Skeletal muscle satellite cell (primary cell): Measurements from ENCODE around the gene GHRH. TPM values are rescaled to one million over a fixed set of nuclear protein-coding genes. Genes with fewer than 3 reads are reported as not detected.

Experiments
- H3K27me3 ChIP-seq: 2 replicates; pipeline ENCODE4 v1.7.0; 2013; ENCODE audit warnings: low read length; ENCODE audit not compliant: control insufficient read depth, insufficient read depth
- H3K36me3 ChIP-seq: 2 replicates; pipeline ENCODE4 v1.7.0; 2013; ENCODE audit warnings: mild to moderate bottlenecking, control low read depth, low read length; ENCODE audit not compliant: insufficient read depth
- H3K4me1 ChIP-seq: 2 replicates; pipeline ENCODE4 v1.7.0; 2013; ENCODE audit warnings: low read length; ENCODE audit not compliant: control insufficient read depth, insufficient read depth
- H3K4me2 ChIP-seq: 2 replicates; pipeline ENCODE4 v1.7.0; 2013; ENCODE audit warnings: mild to moderate bottlenecking, low read length
- H3K4me3 ChIP-seq: 2 replicates; pipeline ENCODE4 v1.7.0; 2013; ENCODE audit warnings: low read length
- H3K9ac ChIP-seq: 2 replicates; pipeline ENCODE4 v1.7.0; 2013; ENCODE audit warnings: mild to moderate bottlenecking, low read depth, low read length, moderate library complexity
- H3K9me3 ChIP-seq: replicated peaks from 2 replicates; pipeline ENCODE4 v1.7.0; 2013; ENCODE audit warnings: mild to moderate bottlenecking, control low read depth, low read length
- total RNA-seq: library from RNA; depleted of rRNA; stranded (reverse); fragments of >200 nt; gene quantifications from 2 replicates; pipeline ENCODE4 v1.2.3, GENCODE V29; 2012; rRNA removed

The GHRH gene
- not detected in 2 replicates for total RNA-seq

GRCh38 chr20:37261714-37262113 lies at the start of gene GHRH:
Gene GHRH (minus strand): TSS chr20:37261814. CDS start chr20:37256889, 4,925 bp downstream.
- H3K9ac ChIP-seq = no peak within 1 kb of the TSS
- peaks cover 73% of the 10 kb centered on the region for H3K27me3 ChIP-seq
- no peaks in the 10 kb centered on the region for H3K9me3 ChIP-seq
- no peak within 1 kb of the TSS for H3K4me3 ChIP-seq
- no peaks in the 10 kb centered on the region for H3K36me3 ChIP-seq
- no peak within 1 kb of the TSS for H3K4me2 ChIP-seq
- no peaks in the 10 kb centered on the region for H3K4me1 ChIP-seq

GRCh38 chr20:37310951-37311350 lies 49.3 kb upstream of the GHRH start:
- no peak overlapping the region for H3K4me3 ChIP-seq
- peaks cover 31% of the 10 kb centered on the region for H3K36me3 ChIP-seq
- peaks cover 36% of the 10 kb centered on the region for H3K4me1 ChIP-seq
- no peaks in the 10 kb centered on the region for H3K27me3 ChIP-seq
- no peak overlapping the region for H3K4me2 ChIP-seq
- H3K9me3 ChIP-seq = no peaks in the 10 kb centered on the region
- no peak overlapping the region for H3K9ac ChIP-seq

- no peaks in the 10 kb centered on the region for H3K27me3 ChIP-seq
- H3K36me3 ChIP-seq = peaks cover 28% of the 10 kb centered on the region
- H3K4me3 ChIP-seq = no peak overlapping the region
- H3K9ac ChIP-seq = no peak overlapping the region
- peaks cover 28% of the 10 kb centered on the region for H3K4me1 ChIP-seq
- no peak overlapping the region for H3K4me2 ChIP-seq
- H3K9me3 ChIP-seq = no peaks in the 10 kb centered on the region
Observed at GRCh38 chr20:37309936-37310590, 48.4 kb upstream of the GHRH start.

GRCh38 chr20:37309290-37309689 lies 47.7 kb upstream of the GHRH start:
- Histone ChIP-seq H3K4me1 (peaks cover 20% of the 10 kb centered on the region), H3K9ac (no peak overlapping the region), H3K4me2 (no peak overlapping the region), H3K4me3 (no peak overlapping the region), H3K27me3 (no peaks in the 10 kb centered on the region), H3K9me3 (no peaks in the 10 kb centered on the region), H3K36me3 (peaks cover 31% of the 10 kb centered on the region)

- Histone ChIP-seq H3K4me1 (peaks cover 13% of the 10 kb centered on the region), H3K9me3 (no peaks in the 10 kb centered on the region), H3K4me3 (no peak overlapping the region), H3K9ac (no peak overlapping the region), H3K36me3 (peaks cover 35% of the 10 kb centered on the region), H3K27me3 (no peaks in the 10 kb centered on the region), H3K4me2 (no peak overlapping the region)
Observed at GRCh38 chr20:37308086-37309050, 46.8 kb upstream of the GHRH start.

- Histone ChIP-seq H3K4me2 (no peak overlapping the region), H3K36me3 (peaks cover 53% of the 10 kb centered on the region), H3K4me3 (no peak overlapping the region)
Observed at GRCh38 chr20:37305839-37306238, 44.2 kb upstream of the GHRH start.

GRCh38 chr20:37305079-37305478 lies 43.5 kb upstream of the GHRH start:
- H3K4me2 ChIP-seq = no peak overlapping the region
- H3K4me1 ChIP-seq = no peaks in the 10 kb centered on the region
- peaks cover 52% of the 10 kb centered on the region for H3K36me3 ChIP-seq
- no peak overlapping the region for H3K9ac ChIP-seq
- H3K27me3 ChIP-seq = no peaks in the 10 kb centered on the region
- H3K9me3 ChIP-seq = no peaks in the 10 kb centered on the region
- no peak overlapping the region for H3K4me3 ChIP-seq

More at GRCh38 chr20:37305839-37306238, 44.2 kb upstream of the GHRH start:
- H3K9me3 ChIP-seq = no peaks in the 10 kb centered on the region
- no peaks in the 10 kb centered on the region for H3K27me3 ChIP-seq
- no peak overlapping the region for H3K9ac ChIP-seq
- H3K4me1 ChIP-seq = no peaks in the 10 kb centered on the region

- H3K27me3 ChIP-seq = no peaks in the 10 kb centered on the region
- no peak overlapping the region for H3K4me3 ChIP-seq
- H3K9me3 ChIP-seq = no peaks in the 10 kb centered on the region
- H3K36me3 ChIP-seq = peaks cover 49% of the 10 kb centered on the region
- no peak overlapping the region for H3K9ac ChIP-seq
- H3K4me1 ChIP-seq = peaks cover 9% of the 10 kb centered on the region
- H3K4me2 ChIP-seq = no peak overlapping the region
Observed at GRCh38 chr20:37303637-37304036, 42.0 kb upstream of the GHRH start.

GRCh38 chr20:37302981-37303380 lies 41.4 kb upstream of the GHRH start:
- H3K4me2 ChIP-seq = no peak overlapping the region
- no peak overlapping the region for H3K4me3 ChIP-seq
- H3K4me1 ChIP-seq = peaks cover 15% of the 10 kb centered on the region
- H3K9ac ChIP-seq = no peak overlapping the region
- H3K36me3 ChIP-seq = peaks cover 43% of the 10 kb centered on the region
- no peaks in the 10 kb centered on the region for H3K27me3 ChIP-seq
- H3K9me3 ChIP-seq = no peaks in the 10 kb centered on the region

GRCh38 chr20:37301558-37301957 lies 39.9 kb upstream of the GHRH start:
- Histone ChIP-seq H3K36me3 (peaks cover 41% of the 10 kb centered on the region), H3K9me3 (no peaks in the 10 kb centered on the region), H3K9ac (no peak overlapping the region), H3K4me3 (no peak overlapping the region), H3K4me1 (peaks cover 24% of the 10 kb centered on the region), H3K4me2 (no peak overlapping the region), H3K27me3 (no peaks in the 10 kb centered on the region)

- peaks cover 28% of the 10 kb centered on the region for H3K4me1 ChIP-seq
- H3K9ac ChIP-seq = no peak overlapping the region
- H3K36me3 ChIP-seq = peaks cover 41% of the 10 kb centered on the region
Observed at GRCh38 chr20:37301120-37301519, 39.5 kb upstream of the GHRH start.

More at GRCh38 chr20:37301120-37301519, 39.5 kb upstream of the GHRH start:
- no peak overlapping the region for H3K4me2 ChIP-seq
- no peaks in the 10 kb centered on the region for H3K27me3 ChIP-seq
- H3K9me3 ChIP-seq = no peaks in the 10 kb centered on the region
- H3K4me3 ChIP-seq = no peak overlapping the region
